ENCODE results near the gene DIPK1B. TPM values are rescaled to one million over a fixed set of nuclear protein-coding genes. Genes with fewer than 3 reads are reported as not detected.

Gene DIPK1B
- total RNA-seq, 1 donor from 2014 or later, result 2.2 TPM

DNA sequence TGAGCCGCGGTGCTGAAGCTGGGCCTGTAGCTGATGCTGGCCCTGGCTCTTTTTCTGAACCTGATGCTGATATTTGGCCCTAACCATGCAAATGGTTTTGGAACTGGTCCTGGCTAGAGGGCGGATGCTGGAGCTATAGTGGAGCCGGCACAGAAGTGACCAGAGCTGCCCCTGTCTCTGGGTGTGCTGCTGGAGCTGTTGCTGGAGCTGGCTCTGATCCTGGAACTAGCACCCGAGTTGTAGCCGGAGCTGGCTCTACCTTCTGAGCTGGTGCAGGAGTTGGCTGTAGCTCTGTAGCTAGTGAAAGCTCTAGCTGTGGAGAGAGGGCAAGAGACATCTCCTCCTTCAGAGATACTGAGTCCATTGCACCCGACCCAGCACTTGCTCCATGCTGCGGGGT lies 17.6 kb downstream of the DIPK1B start:
- no peaks in the 10 kb centered on the region for H3K27me3 Mint-ChIP-seq
- ChIA-PET POLR2A (interaction anchor here (0.5 to 6.5 kb wide), 13 partner anchors 8 to 238 kb away, joined by 3 to 132 read pairs (median 5); partner anchors contain the start of genes LCN10, LCN15, LCN6 and LCN8), CTCF (interaction anchor here (1.9 to 4.0 kb wide), 3 partner anchors 12 to 58 kb away, joined by 7 to 22 read pairs (median 14); partner anchors contain the start of genes LCN10 and LCN8)
- intact Hi-C loops (cut with micrococcal nuclease), result loop anchor here (2.0 to 5.0 kb wide), 3 partner anchors 27 to 43 kb away; partner anchors contain the start of gene AGPAT2
- peak overlapping the region; percentile 72 for H3K4me3 Mint-ChIP-seq
- H3K36me3 Mint-ChIP-seq (ENCODE audit: low read depth), result peaks cover 26% of the 10 kb centered on the region
- no peak overlapping the region for H3K27ac Mint-ChIP-seq
- DNase-seq, result no peak
- TF ChIP-seq, protein P1, sequence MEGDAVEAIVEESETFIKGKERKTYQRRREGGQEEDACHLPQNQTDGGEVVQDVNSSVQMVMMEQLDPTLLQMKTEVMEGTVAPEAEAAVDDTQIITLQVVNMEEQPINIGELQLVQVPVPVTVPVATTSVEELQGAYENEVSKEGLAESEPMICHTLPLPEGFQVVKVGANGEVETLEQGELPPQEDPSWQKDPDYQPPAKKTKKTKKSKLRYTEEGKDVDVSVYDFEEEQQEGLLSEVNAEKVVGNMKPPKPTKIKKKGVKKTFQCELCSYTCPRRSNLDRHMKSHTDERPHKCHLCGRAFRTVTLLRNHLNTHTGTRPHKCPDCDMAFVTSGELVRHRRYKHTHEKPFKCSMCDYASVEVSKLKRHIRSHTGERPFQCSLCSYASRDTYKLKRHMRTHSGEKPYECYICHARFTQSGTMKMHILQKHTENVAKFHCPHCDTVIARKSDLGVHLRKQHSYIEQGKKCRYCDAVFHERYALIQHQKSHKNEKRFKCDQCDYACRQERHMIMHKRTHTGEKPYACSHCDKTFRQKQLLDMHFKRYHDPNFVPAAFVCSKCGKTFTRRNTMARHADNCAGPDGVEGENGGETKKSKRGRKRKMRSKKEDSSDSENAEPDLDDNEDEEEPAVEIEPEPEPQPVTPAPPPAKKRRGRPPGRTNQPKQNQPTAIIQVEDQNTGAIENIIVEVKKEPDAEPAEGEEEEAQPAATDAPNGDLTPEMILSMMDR (IDR thresholded peaks at IDR 0.05), result no peak
- H3K9me3 Mint-ChIP-seq, result no peaks in the 10 kb centered on the region
- H3K4me1 Mint-ChIP-seq, result peaks cover 31% of the 10 kb centered on the region
- no peak for ATAC-seq (ENCODE audit: low read depth)

DNA sequence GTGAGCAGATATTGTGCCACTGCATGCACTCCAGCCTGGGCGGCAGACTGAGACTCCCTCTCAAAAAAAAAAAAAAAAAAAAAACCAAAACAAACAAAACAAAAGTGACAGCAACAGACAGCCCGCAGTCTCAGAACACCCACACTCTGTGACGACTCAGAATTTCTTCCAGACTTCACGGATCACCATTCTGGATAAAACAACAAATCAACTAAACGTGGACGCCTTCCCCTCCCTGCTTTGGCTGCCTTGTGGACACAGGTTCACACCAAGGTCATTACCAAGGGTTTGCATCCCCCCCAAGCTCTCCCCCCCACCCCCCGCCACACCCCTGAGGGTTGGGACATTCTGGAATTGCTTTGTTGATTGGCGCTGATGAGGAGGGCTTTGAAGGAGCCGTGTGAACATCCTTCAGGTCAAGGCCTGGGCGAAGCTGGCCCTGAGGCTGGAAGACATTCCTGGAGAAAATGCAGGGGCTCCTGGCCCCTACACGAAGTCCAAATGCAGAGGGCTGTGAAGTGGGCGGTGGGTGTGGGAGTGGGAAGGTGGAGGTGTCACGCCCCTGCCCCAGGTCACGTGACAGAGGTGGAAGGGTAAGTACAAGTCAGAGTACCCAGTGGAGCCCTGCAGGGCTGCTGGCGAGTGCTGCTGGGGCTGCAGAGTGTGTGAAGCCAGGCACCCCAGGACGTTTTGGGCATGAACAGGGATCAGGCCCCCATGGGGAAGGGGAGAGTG lies 20.2 kb downstream of the DIPK1B start:
- Mint-ChIP-seq H3K36me3 (ENCODE audit: low read depth) (peaks cover 3% of the 10 kb centered on the region), H3K27me3 (no peaks in the 10 kb centered on the region), H3K4me1 (peaks cover 14% of the 10 kb centered on the region), H3K27ac (no peak overlapping the region), H3K9me3 (no peaks in the 10 kb centered on the region), H3K4me3 (no peak overlapping the region)
- DNase-seq (no peak), ATAC-seq (ENCODE audit: low read depth) (no peak)
- TF ChIP-seq, protein P1 (IDR thresholded peaks at IDR 0.05), result no peak
- intact Hi-C loops (cut with micrococcal nuclease), result no loop called here
- POLR2A ChIA-PET, result interaction anchor here (0.9 to 6.5 kb wide), 2 partner anchors 16 to 25 kb away, joined by 11 to 112 read pairs; partner anchors contain the start of genes LCN6 and LCN8
- CTCF ChIA-PET, result no interaction called here

DNA sequence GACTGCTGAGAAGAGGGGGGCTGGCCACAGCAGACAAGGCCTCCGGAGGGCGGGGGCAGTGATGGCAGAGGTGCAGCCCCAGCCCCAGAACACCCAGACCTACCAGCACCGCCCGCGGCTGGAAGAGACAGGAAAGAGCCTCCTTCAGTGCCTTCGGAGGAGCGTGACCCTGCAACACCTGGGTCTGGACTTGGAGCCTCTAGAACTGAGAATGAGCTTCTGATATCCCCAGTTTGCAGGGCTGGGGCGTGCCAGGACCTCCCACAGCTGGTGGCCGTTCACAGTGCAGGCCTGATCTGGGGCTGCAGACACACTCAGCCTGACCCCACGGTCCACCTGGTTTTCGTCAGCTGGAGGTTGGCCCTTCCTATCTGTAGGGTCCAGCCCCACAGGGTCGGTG lies 21.2 kb downstream of the DIPK1B start:
- ChIA-PET POLR2A (no interaction called here), CTCF (no interaction called here)
- intact Hi-C loops (cut with micrococcal nuclease), result no loop called here
- H3K4me1 Mint-ChIP-seq, result peaks cover 17% of the 10 kb centered on the region
- TF ChIP-seq, protein P1 (IDR thresholded peaks at IDR 0.05), result no peak
- H3K27me3 Mint-ChIP-seq, result no peaks in the 10 kb centered on the region
- peaks cover 8% of the 10 kb centered on the region for H3K36me3 Mint-ChIP-seq (ENCODE audit: low read depth)
- H3K4me3 Mint-ChIP-seq, result no peak overlapping the region
- ATAC-seq (ENCODE audit: low read depth) (no peak), DNase-seq (no peak)
- no peak overlapping the region for H3K27ac Mint-ChIP-seq
- no peaks in the 10 kb centered on the region for H3K9me3 Mint-ChIP-seq

DNA sequence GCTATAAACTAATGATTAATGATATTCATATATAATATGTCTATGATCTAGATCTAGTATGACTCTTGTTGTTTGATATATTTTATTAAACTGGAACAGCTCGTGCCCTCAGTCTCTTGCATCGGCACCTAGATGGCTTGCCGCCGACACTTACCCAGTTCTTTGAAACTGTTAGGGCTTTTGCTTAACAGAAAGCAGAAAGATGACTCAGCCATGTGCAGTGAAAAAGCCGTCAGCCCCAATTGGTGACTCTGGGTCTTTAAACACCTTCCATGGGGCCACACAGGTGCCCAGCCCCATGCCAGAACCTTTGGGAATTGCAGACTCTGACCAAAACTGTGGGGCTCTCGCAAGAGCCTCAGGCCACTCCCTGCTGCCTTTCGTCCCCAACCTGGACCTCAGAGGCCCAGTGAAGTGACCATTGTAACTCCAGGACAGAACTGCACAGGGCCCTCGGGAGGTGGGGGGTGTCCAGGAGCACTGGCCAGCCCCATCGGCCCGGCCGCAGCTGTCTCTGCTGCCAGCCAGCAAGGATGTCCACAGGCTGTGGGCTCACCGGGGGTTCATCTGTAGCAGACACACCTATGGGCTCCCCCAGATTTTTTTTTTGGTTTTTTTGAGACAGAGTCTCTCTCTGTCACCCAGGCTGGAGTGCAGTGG lies 22.6 kb downstream of the DIPK1B start:
- ChIA-PET CTCF (no interaction called here), POLR2A (interaction anchor here (0.6 kb wide), 1 partner anchor 65 kb away, joined by 6 read pairs; no protein-coding TSS in a partner anchor)
- Mint-ChIP-seq H3K27me3 (no peaks in the 10 kb centered on the region), H3K36me3 (ENCODE audit: low read depth) (peaks cover 20% of the 10 kb centered on the region), H3K4me1 (peaks cover 13% of the 10 kb centered on the region), H3K9me3 (no peaks in the 10 kb centered on the region), H3K27ac (peak overlapping the region; percentile 7), H3K4me3 (no peak overlapping the region)
- intact Hi-C loops (cut with micrococcal nuclease), result no loop called here
- no peak for DNase-seq
- no peak for ATAC-seq (ENCODE audit: low read depth)
- TF ChIP-seq, protein P1 (IDR thresholded peaks at IDR 0.05), result no peak
